HG03135 (cell line): ENCODE data around the gene ORC5.
"Not testable (repeated sequence)": the region's sequence is repeated elsewhere in the genome, so short reads cannot be mapped to it uniquely, and the experiment has no call there.

Experiments used
- ATAC-seq: cut with Tn5 transposase; IDR thresholded peaks from one replicate; pipeline ENCODE4 v1.9.1; 2021; ENCODE audit warnings: mild to moderate bottlenecking, moderate library complexity; ENCODE audit not compliant: unreplicated experiment

Gene ORC5

DNA sequence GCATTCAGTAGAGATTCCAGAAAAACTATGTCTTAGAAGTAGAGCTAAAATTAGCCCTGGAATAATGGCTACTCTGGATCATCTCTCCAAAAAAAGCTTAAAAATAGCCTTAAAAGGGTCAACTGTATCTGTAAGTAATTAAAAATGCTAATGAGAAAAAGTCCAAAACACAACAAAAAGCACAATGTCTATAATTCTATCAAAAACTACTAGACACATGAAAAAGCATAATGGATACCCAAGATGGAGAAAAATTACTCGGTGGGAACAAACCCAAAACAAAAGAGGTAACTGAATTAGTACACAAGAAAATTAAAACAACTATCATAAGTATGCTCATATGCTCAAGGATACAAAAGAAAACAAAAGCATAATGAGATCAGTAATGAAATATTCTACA, 15.4 kb downstream of the ORC5 start:
- ATAC-seq: no peak

DNA sequence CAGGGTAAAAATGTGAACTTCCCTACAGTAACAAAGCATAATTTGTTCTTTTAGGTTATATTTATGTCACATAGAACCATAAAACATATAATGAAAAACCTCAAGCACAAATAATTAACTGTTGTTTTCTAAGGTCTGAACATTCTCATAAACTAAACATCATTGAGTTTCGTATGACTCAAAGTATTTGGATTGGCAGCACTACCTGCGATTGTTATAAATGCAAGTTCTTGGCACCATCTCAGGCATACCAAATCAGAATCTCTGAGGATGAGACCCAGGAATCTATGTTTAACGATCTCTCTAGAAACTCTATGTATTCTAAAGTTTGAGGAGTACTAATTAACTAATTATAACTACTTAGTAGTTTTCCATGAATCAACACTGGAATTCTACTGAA, 22.5 kb downstream of the ORC5 start:
- no peak for ATAC-seq

DNA sequence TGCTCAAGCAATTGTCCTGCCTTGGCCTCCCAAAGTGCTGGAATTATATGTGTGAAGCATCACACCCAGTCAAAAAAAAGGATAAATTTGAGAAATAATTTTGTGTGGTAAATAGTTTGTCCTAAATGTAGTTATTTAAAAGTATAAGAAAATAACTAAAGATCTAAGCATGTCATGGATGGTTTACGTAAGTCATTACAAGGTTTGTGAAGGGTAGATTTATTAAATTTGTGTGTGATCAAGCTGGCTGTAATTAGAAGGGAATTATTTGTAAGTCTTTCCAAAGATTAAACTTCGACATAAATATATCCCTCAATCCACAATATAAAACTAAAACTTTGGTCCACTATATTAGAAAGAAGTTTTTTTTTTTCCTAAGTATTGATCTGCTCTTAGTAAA, 28.6 kb downstream of the ORC5 start:
- ATAC-seq: no peak

DNA sequence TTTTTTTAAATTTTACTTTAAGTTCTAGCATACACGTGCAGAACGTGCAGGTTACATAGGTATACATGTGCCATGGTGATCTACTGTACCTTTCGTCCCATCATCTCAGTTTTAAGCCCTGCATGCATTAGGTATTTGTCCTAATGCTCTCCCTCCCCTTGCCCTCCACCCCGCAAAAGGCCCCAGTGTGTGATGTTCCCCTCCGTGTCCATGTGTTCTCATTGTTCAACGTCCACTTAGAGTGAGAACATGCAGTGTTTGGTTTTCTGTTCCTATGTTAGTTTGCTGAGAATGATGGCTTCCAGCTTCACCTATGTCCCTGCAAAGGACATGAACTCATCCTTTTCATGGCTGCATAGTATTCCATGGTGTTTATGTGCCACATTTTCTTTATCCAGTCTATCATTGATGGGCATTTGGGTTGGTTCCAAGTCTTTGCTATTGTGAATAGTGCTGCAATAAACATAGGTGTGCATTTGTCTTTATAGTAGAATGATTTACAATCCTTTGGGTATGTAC, 30.2 kb downstream of the ORC5 start:
- ATAC-seq: not testable (repeated sequence)

DNA sequence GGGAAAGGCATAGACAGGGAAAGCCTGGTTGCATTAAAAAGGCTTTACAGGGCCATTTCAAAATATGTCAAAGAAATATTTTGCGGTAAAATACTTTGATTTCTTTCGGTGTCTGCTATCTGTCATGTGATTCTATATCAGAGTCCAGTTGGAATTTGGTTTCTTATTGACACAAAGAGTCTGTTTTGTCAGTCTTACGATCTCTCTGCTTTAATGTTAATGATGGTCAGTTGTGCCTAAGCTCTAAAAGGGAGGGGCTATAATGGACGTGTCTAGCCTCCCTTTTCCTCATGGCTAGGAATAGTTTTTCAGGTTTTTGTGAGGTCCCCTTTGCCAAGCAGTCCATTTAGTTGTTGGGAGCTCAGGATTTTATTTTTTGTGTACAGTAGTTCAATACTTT, 31.5 kb downstream of the ORC5 start:
- ATAC-seq: no peak

DNA sequence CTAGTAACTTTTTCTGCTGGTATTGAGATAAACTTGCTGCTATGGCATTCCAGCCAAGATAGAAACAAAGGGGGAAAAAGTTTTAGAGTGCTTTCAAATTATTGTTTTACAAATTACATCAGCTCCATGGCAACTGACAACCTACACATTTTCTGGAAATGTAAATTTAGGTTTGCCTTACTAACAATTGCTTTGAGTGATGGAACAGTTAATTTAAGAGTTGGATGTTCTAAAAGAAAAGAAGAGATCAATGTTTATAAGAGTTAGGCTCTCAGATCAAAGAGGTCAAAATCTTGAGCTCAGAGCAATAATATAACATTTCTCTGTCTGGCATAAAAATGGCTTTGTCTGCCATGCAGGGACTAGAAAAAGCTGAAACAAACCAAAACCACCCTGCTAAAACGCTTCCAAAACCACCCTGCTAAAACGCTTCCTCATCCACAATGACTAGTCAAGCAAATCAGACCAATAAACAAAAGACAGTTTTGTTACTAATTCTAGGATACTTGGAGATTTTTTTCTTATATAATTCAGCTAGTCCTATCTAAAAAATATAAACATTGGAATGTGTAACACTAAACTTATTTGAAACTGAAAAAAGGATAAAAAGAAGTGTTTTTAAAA, 32.3 kb downstream of the ORC5 start:
- ATAC-seq: no peak

DNA sequence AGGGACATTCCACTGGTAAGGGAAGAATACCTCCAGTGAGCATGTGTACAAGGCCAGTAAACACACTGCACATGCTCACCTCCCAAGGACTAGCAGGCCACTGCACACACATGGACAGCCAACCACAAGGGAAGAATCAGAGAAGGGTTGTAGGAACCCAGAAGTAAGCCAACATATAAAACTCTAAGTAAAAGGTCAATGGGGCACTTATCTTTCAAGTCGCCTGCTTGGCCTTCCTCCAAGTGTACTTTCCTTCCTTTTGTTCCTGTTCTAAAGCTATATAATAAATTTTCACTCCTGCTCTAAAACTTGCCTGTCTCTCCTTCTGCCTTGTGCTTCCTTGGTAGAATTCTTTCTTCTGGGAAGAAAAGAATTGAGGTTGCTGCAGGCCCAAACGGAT, 33.0 kb downstream of the ORC5 start:
- no peak for ATAC-seq

DNA sequence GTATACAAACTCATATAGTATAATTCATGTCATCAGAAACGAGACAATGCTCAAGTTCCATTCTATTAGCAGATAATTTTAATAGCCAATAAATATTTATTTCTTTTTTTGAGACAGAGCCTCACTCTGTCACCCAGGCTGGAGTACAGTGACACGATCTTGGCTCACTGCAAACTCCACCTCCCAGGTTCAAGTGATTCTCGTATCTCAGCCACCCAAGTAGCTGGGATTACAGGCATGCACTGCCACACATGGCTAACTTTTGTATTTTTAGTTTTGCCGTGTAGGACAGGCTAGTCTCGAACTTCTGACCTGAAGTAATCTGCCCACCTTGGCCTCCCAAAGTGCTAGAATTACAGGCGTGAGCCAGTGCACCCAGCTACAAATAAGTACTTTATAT, 45.7 kb downstream of the ORC5 start:
- no peak for ATAC-seq

DNA sequence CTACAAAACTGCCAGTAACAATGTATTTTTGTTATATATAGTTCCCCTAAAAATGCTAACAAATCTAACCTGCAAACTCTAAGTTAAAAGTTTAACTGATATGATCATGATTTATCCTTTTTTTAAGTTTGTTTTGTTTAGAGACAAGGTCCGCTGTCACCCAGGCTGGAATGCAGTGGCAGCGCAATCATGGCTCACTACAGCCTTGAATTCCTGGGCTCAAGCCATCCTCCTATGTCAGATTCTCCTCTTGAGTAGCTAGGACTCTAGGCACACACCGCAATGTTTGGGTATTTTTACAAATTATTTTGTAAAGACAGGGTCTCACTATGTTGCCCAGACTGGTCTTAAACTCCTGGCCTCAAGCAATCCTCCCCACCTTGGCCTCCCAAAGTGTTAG, 46.6 kb downstream of the ORC5 start:
- no peak for ATAC-seq

DNA sequence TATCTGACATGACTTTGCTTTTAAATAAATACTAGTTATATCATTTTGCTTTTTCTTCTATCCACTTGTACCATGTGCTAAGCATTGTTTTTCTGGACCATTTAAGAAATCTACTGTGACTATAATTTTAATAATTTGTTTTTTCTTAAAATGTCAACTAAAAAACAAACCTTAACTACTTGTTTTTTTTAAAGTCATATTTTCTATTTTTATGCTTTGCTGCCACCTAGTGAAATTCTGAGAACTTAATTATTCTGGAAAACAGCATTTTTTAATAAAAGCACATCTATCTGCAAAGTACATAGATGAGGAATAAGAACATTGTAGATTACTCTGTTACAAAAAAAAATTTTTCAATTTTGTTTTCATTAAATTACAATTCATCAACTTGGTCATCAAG, 47.4 kb downstream of the ORC5 start:
- ATAC-seq: no peak

DNA sequence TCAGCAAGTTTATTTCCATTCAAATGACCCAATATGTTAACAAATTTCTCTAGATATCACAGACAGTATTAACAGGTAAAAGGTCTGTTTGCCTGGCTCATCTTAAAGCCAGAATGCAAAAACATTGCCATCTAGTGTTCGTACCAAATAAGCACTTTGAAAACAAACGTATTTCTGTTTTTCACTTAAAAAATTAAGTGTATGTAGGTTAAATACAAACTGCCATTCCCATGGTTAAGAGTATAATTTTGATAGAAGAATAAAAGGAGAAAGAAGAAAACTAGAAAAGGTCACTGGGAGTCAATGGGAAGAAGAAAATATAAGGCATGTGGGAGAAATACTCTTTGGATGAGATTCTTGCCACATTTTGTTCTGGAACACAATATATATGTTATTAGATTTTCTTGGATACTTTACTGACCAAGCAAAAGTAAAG, 51.0 kb downstream of the ORC5 start:
- ATAC-seq: no peak

DNA sequence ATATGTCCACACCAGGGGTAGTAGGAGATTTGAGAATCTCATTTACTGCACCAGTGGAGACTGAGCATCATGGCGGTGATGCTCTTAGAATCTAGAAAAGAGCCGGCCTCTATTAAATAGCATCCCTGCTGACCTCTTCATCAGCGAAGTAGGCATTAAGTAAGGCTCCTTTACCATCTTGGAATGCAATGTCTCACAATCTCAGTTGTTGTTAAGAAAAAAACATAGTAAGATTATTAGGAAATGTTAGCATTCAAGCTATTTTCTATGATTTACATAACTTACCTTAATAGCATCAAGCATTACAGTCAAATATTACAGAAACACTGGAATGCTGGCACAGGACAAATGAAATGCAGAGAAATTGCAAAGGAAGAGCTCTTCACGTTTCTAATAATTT, 54.5 kb downstream of the ORC5 start:
- no peak for ATAC-seq

DNA sequence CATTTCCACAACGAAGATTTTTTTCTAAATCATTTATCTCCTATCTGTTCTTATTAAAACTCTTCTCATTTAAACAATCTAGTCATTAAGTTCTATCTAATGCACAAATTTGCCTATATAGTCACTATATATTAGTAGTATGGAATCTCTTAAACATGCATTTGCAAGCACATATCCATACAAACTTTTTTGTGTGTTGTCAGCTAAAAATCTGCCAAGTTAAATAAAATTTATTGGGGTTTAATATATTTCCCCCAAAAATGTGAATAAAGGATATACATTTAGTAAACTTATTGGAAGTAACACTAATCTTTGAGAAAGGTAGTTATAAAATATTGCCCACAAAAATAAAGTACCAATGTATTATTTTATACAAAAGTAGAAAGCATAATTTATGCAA, 55.3 kb downstream of the ORC5 start:
- ATAC-seq: no peak

DNA sequence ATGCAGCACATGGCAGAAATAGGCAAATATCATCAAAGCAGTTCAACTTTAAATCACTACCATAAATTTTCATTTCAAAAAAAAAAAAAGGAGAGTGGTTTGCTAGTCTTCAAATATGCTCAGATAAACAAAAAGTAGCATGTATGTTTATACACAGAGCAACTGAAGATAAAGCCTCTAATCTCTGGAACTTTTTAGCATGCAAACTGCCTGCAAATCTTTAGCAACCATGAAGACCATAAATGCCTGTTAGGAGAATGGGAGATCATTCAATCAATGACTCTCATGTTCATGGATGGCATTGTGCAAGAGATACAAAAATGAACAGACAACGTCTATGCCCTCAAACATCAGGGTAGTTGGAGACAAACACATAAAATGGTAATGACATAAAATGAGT, 57.3 kb downstream of the ORC5 start:
- ATAC-seq: no peak

DNA sequence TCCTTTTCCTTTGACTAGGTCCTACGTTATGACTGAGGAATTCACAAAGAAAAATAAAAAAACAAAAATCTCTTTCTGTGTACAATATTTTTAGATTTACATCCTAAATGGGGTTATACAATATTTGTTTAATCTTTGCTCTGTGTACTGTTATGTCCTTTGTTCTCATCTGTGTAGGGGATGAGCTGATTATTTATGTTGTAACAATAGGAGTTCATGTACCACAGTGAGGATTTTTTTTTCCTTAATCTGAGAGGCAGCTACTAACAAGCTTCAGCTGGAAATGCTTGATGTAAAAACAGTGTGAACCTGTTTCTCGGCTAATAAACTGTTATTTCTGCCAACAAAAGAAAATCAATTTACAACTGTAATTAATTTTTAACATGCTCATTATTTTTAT, 58.0 kb downstream of the ORC5 start:
- ATAC-seq: no peak

DNA sequence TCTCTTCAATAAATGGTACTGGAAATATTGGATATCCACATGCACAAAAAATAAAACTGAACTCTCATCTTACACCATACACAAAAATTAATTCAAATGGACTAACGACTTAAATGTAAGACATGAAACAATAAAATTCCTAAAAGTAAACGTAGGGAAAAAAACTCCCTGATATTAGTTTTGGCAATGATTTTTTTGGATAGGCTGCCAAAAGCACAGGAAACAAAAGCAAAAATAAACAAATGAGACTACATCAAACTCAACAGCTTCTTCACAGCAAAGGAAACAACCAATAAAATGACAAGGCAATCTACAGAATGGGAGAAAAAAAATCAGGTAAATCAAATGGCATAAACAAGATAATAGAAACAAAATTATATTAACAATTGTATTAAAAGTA, 65.7 kb downstream of the ORC5 start:
- no peak for ATAC-seq

DNA sequence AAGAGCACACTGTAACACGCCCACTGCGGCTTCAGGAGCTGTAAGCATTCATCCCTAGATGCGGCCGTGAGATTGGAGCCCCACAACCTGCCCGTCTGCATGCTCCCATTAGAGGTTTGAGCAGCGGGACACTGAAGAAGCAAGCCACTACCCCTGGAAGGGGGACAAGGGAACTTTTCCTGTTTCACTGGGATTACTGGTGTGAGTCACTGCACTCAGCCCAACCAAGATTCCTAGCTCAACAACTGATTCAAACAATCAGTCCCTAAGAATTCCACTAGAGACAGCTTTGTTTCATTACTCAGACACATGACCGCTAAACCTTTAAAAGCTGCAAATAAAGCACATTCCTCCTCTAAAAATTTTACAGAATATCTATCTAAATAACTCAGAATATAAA, 69.8 kb downstream of the ORC5 start:
- no peak for ATAC-seq

DNA sequence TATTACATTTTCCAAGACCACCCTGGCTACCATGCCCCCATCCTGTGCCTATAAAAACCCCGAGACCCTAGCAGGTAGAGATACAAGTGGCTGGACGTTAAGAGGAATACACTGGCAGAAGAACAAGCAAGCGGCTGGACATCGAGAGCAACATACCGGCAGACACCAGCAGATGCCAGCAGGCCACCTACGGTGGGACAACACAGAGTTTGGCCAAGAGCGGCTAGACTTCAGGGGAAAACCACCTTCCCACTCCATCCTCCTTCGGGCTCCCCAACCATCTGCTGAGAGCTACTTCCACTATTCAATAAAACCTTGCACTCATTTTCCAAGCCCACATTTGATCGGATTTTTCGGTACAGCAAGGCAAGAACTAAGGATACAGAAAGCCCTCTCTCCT, 70.3 kb downstream of the ORC5 start:
- no peak for ATAC-seq

DNA sequence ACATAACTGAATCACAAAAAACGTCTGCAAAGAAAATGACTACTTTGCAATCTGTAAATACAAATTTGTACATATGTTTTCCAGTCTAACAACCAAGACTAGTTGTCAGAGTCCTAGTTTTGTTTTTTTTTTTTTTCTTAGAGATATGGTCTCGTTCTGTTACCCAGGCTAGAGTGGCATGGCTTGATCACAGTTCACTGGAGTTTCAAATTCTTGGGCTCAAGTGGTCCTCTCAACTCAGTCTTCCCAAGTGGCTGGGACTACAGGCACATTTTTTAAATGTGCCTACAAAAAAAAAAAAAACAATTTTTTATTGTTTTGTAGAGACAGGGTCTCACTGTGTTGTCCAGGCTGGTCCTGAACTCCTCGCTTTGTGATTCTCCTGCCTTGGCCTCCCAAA, 70.8 kb downstream of the ORC5 start:
- no peak for ATAC-seq

DNA sequence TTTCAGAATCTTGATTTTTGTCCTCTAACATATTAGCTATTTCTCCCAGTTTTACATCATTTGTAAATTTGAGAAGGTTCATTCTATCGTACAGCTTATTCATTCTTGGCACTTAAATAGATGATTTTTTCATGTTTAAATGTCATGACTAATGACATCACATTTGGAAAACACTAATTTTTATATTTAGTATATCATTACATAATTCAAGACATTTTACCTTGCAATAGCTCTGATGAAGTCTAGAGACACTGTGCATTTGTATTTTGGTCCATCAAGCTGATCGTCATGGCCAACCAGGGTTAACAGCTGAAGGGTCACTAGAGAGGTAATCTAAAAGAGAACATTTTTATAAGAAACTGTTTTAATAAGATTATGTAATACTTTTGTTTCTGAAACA, 71.3 kb downstream of the ORC5 start:
- ATAC-seq: no peak

DNA sequence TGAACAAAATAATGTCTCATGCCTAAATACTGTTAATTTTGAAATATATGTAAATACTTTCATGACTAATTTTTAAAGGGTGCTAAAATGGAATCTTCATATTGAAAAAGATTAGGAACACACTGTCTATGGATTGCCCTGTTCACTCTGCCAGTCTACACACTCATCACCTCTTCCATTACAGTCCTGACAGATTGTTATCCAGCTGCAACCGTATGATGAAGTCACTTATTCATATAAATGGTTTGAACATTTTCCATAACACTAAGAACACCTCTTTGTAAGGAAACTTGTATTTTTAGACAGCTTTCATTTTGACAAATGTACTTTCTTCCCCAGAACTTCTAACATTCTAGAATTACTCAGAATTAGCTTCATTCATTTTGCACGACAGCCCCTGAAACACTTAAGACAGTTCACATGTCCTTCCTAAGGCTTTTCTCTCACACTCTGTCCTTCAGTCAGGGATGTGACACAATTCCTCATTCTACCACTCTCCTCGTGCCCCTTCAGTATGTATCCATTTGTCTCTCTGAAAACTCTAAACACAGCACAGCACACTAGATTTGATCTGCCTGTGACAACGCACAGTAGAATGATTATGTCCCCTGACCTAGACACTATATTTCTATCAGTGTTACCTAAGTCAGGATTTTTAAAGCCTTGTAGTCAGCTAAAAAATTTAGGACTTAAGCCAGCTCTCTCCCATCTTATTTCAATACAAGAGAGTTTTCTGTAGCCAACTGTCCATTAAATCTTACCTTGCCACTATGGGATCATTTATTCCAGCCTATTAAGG, 71.9 kb downstream of the ORC5 start:
- no peak for ATAC-seq

DNA sequence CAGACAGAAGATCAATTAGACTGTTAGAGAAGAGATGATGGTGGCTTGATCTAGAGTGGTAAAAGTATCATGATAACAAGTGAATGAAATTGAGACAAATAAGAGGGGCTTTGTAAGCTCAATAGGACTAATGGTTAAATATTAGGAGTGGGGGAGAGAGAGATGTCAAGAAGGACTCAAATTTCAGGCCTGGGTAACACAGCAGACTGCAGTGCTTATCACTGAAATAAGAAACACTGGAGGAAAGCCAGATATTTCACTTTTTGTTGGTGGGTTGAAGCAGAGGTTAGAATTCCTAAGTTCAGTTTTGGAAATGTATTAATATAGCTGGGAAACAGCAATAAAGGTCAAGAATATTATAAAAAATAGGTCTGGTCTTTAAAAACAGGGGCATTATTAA, 74.6 kb downstream of the ORC5 start:
- ATAC-seq: no peak

DNA sequence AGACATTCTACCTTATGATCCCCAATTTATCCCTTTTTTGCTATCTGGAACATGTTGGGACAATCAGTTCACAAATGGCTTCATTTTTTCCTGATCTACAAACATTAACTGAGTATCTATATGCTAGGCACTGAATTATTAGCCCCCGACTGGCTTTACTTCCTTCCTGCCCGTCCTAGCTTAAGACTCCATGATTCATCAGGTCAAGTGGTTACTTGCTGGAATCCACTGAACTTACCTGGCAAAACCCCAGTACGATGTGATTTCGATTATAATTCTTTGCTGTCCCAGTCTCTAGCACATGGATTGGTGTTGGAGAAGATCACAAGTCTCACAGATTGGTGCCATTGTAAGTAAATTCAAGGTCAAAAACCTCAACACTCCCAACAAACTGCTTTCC, 77.1 kb downstream of the ORC5 start:
- no peak for ATAC-seq
